ENCODE measurements around the gene EPHA6. TPM values are rescaled to one million over a fixed set of nuclear protein-coding genes. Genes with fewer than 3 reads are reported as not detected.
A peak's percentile ranks its signal among the peaks of the same experiment; 100 is the strongest.

EPHA6 gene
- not detected for polyA plus RNA-seq (2012; ENCODE audit: insufficient read depth, insufficient read length)

DNA sequence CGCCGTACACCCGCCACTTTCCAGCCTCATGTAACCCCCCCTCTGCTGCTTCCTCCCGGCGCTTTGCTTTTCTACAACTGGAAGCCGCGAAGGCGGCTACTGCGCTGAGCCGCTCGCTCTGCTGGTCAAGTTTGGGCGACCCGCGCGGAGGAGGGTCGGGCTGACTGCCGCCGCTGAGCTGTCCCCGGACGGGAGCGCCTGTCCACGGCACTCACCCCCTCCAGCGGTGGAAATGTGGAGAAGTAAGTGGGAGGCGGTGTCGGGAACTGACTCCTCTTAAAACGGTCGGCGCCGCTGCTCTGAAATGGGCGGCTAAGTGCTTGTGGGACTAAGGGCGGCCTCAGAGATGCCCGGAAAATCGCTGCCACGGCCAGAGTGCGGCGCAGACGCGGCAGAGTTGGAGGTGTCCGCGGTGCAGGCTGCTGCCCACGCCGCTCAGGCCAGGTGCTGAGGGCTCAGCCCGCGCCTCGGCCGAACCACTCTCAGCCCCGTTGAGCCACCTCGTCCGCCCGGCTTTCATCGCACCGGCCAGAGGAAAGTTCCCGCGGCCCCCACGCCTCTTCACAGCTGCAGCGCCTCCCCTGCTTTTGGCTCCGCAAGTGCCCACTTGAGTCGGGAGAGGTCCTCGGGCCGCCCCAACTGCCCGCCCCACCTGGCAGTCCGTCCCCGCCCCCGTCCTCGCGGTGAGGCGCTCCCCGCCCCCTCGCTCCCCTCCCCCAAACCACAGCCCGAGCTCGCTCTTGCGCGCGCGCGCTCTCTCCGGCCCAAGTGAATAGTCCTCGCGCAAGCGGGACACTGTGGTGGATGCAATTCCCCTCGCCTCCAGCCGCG is at the start of gene EPHA6:
Gene EPHA6, plus strand, starts transcription at position 775 of the 831 bp plus-strand sequence.
- no peak for DNase-seq (ENCODE audit: low read depth, low spot score)
- no peak within 1 kb of the TSS for H3K4me3 ChIP-seq (ENCODE audit: low read length)

DNA sequence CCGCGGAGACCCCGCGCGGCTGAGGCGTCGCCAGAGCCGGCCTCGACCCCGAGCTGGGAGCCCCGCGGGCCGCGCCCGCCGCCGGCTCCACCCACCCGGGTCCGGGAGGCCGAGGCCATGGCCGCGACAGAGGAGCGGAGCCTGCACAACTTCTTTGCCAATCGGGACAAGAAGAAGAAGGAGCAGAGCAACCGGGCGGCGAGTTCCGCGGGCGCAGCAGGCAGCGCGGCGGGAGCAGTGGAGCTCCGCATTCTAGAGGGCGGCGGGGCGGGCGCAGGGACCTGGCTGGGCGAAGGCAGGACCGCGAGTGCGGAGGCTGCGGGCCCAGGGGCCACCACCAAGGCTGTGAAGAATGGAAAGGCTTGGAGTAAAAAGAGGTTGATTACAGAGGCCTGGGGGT is 37.6 kb upstream of the EPHA6 start:
- no peak overlapping the region for H3K4me3 ChIP-seq (ENCODE audit: low read length)
- no peak for DNase-seq (ENCODE audit: low read depth, low spot score)

DNA sequence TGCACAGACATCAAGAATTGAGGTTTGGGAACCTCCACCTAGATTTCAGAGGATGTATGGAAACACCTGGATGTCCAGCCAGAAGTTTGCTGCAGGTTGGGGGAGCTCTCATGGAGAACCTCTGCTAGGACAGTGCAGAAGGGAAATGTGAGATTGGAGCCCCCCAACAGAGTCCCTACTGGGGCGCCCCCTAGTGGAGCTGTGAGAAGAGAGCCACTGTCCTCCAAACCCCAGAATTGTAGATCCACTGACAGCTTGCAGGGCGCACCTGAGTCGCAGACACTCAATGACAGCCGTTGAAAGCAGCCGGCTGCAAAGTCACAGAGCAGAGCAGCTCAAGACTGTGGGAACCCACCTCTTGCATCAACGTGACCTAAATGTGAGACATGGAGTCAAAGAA is 34.6 kb upstream of the EPHA6 start:
- no peak overlapping the region for H3K4me3 ChIP-seq (ENCODE audit: low read length)
- no peak for DNase-seq (ENCODE audit: low read depth, low spot score)

DNA sequence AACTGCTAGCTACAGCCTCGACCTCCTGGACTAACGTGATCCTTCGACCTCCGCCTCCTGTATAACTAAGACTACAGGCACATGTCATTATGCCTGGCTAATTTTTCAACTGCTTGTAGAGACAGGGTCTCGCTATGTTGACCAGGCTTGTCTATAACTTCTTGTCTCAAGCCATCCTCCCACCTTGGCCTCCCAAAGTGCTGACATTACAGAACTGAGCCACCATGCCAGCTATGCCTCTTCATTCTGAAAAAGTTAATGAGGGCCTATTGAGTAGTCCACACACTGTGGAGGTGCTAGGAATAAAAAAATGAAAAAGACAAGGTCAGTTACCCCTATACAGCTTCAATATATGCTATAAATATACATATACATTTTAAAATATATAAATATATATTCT is 18.3 kb upstream of the EPHA6 start:
- no peak for DNase-seq (ENCODE audit: low read depth, low spot score)
- H3K4me3 ChIP-seq (ENCODE audit: low read length): no peak overlapping the region

DNA sequence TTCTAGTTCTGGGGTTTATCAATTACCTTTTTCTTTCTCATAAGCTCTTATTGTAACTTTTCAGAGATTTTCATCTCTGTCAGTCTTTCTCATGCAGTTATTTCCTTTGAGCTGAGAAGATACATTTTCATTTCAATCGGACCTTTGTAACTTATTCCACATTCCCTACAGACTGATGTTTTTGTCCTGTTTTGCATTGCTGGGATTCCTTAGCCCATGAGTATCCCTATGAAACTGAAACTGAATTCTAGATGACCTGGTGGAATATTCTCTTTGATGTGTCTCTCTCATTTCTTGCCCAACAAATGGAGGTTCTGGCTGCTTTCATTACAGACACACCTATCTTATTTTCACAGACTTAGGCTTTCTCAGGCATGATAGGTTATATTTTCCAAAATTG is 10.5 kb upstream of the EPHA6 start:
- H3K4me3 ChIP-seq (ENCODE audit: low read length): no peak overlapping the region
- DNase-seq (ENCODE audit: low read depth, low spot score): no peak

DNA sequence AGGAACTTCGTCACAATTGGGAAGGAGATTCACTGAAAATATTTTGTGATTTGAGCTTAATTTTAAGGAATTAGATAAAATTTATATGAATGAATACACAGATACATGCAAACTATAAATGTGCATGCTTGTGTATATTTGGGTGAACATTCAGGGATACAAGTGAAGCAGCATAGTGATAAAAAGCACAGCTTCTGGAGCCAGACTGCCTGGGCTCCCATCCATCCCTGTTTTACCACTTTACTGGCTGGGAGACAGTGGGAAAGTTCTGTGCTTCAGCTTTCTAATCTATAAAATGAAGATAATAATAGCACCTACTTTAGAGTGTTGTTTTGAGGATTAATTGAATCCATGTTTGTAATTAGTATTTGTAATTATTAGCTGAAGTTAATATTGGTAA is 8.1 kb upstream of the EPHA6 start:
- DNase-seq (ENCODE audit: low read depth, low spot score): no peak
- H3K4me3 ChIP-seq (ENCODE audit: low read length): no peak overlapping the region

DNA sequence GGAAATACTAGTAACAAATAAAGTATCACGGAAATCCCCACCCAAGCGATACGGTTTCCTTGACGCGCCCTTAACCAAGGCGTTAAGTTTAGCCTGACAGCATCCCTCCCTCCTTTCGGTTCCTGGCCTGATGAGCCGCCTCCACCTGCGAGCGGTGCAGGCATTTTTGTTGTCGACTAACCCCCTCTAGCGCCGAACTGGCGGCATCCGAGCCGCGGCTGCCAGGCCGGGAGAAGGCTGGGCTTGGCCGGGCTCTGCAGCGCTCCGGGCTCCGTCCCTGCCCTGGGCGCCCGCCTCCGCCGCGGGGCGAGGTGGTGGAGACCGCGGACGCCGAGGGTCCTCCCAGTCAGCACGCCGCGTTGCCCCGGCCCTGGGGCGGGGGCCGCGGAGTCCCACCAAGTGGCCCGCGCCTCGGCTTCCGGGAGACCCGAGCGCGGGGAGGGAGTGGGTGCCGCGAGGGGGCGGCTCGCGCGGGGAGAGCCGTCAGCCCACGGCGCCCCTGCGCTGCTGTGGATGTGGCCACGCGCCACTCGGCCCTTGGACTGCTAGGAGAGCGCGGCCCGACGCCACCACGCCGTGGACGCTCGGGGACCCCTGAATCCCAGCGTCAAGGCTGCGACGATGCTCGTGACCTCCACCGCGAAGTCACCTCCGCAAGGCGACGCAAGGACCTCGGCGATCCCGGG is 1.1 kb upstream of the EPHA6 start:
- DNase-seq (ENCODE audit: low read depth, low spot score): peak; percentile 52
- H3K4me3 ChIP-seq (ENCODE audit: low read length): no peak overlapping the region

DNA sequence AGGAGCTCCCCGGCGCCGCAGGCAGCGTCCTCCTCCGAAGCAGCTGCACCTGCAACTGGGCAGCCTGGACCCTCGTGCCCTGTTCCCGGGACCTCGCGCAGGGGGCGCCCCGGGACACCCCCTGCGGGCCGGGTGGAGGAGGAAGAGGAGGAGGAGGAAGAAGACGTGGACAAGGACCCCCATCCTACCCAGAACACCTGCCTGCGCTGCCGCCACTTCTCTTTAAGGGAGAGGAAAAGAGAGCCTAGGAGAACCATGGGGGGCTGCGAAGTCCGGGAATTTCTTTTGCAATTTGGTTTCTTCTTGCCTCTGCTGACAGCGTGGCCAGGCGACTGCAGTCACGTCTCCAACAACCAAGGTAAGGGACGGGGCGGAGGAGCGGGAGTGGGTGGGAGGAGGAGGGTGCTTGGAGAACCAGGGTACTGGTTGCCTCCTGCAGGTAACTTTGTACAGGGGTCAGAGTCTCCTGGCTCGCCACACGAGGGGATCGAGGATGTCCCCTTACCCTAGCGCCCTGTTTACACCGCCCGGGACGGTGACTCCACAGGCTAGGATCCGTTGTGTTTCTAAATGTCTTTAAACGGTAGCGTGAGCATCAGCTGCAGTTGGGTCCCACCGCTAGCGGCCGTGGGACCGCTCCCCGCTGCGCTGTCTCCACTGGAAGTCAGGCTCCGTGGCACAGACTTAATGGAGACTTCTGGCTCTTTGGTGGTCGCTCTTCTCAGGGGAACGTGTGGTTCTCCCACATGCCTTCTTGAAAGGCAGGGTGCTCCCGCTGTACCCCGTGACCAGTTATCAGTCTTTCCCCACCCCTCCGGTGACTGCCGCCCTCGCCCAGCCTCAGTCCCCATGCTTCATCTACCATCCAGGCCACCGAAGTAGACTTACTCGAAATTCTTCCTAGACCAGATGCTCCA is 515 bp downstream of the EPHA6 start:
- DNase-seq (ENCODE audit: low read depth, low spot score): no peak
- H3K4me3 ChIP-seq (ENCODE audit: low read length): no peak overlapping the region

DNA sequence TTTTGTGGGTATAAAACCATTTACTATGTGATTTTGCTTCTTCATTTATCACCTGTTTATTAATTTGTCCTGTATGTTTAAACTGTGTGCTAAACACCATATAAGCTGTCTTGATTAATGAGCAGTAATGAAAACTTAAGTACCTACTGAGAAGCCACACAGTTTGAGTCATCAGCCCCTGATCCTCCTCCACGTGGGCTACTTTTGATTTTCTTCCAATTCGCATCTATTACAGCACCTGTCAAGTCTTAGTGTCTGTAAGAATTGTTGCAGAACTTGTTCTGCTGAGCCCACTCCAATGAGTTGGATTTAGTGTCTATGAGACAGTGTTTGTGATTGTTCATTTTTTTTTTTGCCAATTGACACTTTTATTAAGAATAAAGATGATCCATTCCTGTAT is 16.8 kb downstream of the EPHA6 start:
- H3K4me3 ChIP-seq (ENCODE audit: low read length): no peak overlapping the region
- DNase-seq (ENCODE audit: low read depth, low spot score): no peak

DNA sequence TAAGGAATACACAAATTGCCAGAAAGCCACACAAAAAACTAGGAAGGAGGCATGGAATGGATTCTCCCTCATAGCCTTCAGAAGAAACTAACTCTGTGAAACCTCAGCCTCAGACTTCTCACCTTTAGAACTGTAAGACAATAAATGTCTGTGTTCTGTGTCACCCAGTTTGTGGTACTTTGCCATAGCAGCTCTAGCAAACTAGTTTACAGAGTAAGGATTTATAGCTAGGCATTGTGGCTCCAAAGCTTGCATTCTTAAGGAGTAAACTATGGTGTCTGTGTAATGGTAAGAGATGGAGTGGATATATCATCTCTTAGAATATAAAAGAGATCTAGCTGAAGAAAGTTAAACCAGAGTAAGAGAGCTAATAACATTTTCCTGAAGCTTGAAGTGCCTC is 18.9 kb downstream of the EPHA6 start:
- no peak for DNase-seq (ENCODE audit: low read depth, low spot score)

DNA sequence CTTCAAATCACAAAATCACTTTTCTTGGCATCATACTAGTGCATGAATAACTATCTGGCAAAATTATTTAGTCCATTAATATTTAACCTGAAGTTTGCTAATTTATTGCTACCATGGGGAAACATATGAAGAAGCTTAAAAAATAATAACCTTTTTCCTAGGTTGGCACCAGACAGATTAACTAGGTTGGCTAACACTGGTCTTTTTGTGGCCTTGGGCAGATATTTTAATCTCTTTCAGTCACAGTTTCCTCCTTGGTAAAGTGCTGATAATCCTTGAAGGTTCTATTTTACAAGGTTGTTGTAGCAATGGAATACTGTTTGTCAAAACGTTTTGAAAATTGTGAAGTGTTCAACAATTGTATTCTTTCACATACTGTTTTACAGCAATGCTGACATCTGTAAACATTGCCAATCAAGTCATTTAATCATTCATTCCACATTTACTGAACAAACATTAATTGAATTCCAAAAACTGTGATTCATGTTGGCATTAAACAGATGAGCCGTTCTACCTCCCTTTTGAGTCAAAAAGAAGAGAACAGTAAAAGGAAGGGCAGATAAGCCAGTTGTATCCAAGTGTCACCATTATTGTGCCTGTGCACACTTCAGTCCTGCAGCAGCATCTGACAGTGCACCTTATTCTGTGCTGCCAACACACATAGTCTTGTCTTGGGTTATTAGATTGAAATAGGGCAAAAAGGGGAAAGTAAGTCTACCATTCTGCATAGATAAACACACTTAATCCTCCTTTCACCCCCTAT is 21.9 kb downstream of the EPHA6 start:
- no peak overlapping the region for H3K4me3 ChIP-seq (ENCODE audit: low read length)
- no peak for DNase-seq (ENCODE audit: low read depth, low spot score)

More for the DNA sequence above, 18.9 kb downstream of the EPHA6 start:
- H3K4me3 ChIP-seq (ENCODE audit: low read length): no peak overlapping the region

DNA sequence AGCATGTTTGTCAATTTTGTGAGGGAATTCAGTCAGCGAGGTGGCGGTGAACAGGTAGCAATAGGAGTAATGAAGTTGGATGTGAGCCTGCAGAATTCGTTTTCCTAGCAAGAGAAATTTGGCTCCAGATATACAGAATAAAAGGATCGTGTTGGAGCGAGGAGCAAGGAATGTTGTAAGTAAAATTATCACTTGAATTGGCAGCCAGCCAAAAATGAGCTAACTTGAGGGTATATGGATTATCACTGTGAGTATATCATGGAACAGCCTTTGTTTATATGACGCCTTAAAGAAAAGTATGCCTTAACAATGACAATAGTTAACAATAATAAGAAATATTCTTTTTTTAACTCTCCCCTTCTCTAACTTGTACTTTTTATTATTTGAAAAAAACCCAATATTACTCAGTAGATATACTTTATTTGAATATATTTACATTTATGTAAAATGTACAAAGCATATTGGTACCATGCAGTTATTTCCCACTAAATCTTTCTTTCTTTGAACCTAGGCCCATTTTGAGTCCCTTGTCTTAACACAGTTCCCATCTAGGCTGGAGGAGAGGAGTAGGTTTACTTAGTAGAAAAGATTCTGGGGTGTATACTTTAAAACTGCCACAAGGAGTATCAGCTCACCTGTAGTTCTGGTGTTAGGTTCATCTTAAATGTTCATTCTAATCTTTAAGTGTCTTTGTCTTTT is 29.3 kb downstream of the EPHA6 start:
- H3K4me3 ChIP-seq (ENCODE audit: low read length): no peak overlapping the region
- DNase-seq (ENCODE audit: low read depth, low spot score): no peak

DNA sequence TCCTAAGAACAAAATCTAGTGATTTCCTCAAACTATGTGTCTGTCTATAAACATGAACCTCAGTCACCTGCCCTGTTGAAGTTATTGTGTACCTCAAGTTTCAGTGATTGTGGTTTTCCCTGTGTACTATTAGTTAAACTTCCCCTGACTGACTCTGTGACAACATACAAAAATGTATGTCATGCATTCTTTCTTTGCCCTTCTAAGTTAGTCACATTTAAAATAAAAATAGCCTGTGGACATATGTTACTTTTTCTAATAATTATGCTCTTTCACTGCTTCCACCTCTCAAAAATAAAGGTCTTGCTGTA is 29.8 kb downstream of the EPHA6 start:
- no peak for DNase-seq (ENCODE audit: low read depth, low spot score)
- H3K4me3 ChIP-seq (ENCODE audit: low read length): no peak overlapping the region

DNA sequence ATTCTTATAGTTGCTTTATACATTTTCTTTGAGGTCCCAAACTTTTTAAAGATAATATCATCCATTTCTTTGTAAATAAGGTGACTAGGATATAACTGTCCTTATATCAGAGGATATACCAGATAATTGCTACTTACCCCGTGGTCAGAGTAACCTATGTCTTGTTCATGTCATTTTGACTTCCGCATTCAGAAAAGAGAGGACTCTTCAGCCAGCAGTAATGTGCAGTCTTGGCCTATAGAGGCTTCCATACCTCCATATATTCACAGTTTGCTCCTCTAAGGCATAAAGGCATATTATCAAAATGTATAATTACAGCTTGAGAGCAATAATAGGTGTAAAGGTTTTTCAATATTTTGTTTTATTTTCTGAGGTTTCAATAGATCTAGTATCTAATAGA is 38.5 kb downstream of the EPHA6 start:
- DNase-seq (ENCODE audit: low read depth, low spot score): no peak
- no peak overlapping the region for H3K4me3 ChIP-seq (ENCODE audit: low read length)

DNA sequence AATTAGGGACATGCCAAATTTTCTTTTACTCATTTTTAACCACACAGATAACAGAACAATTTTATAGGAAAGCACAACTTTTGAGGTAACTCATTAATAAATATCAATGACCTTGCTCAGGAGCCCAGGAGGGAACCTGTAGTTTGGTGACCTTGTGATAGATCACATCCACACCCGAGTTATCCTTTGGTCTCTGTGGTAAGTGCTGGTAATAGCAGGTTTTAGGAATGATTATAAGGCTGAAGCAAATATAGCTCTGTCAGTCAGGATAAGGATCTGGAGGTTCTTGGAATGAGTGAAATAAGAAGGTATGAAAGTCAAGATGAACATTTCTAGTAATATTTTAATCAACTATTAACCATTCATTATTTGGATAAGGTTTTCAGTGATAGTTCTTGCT is 46.5 kb downstream of the EPHA6 start:
- no peak overlapping the region for H3K4me3 ChIP-seq (ENCODE audit: low read length)
- no peak for DNase-seq (ENCODE audit: low read depth, low spot score)

DNA sequence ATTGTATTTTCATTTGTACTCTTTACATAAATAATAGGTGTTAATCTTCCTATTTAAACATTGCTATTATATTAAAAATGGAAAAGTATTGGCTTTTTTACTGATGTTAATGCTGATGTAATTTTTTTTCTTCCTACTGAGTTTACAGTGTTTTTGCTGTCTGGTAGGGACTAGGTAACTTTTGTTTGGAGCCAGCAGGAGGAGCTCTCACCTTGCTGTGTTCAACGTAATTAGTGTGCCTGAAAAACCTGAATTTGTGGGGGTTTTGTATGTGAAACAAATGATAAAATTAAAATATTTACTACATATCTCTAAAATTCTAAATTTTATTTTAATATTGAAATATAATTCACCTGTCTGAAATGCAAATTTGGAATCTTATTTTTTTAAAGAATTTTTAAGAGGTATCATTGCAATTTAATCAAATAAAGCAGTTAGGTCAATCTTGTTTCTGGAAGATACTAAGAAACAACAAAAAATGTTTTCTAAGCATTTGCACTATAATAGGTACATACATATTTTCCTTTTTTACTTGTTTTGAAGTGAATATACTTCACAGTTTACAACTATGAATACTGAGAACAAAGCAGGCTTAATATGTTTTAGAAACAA is 48.8 kb downstream of the EPHA6 start:
- peak; percentile 41 for DNase-seq (ENCODE audit: low read depth, low spot score)
- no peak overlapping the region for H3K4me3 ChIP-seq (ENCODE audit: low read length)

DNA sequence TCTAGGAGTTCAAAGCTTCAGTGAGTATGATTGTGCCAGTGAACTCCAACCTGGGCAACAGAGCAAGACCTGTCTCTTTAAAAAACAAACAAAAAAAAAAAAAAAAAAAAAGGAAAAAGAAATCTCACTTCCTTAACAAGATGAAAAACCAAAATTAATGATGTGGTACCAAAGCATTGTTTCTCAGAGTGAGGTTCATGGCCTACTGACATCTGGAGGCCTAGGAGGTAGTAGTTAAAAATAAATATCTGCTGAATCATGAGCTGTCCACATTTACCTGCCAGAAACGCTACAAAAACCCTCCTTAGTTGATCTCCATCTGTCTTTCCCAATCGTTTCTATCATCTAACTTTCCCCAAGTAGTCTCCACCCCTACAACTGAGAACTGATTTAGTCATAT is 51.2 kb downstream of the EPHA6 start:
- H3K4me3 ChIP-seq (ENCODE audit: low read length): no peak overlapping the region
- DNase-seq (ENCODE audit: low read depth, low spot score): no peak

DNA sequence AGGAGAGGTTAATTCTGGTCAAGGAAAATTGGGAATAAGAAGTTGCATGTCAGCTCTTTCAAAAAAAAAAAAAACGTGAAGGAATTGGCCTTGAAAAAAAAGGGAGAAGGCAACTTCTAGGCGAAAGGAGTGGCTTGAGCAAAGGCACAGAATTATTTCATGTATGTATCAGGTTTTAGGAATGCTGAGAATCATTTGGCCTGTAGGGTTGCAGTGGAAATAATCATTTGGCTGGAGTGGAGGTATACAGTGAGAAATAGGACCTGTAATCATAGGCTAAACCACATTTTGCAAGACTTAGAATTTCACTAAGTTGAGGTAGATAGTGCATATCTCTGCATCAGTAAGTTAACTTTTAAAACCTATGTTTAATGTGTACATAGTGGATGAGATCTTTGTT is 54.9 kb downstream of the EPHA6 start:
- no peak overlapping the region for H3K4me3 ChIP-seq (ENCODE audit: low read length)
- no peak for DNase-seq (ENCODE audit: low read depth, low spot score)

Data from Jurkat, Clone E6-1 (cell line).